HG02798 (cell line): ENCODE data around the gene PMPCA.

Experiments used
- ATAC-seq: cut with Tn5 transposase; IDR thresholded peaks from one replicate; pipeline ENCODE4 v1.9.1; 2021; ENCODE audit warnings: mild to moderate bottlenecking; ENCODE audit not compliant: unreplicated experiment, poor library complexity

PMPCA gene

GRCh38 chr9:136432591-136432990 is 22.1 kb downstream of the PMPCA start:
- ATAC-seq = no peak

GRCh38 chr9:136433043-136433715 is 22.7 kb downstream of the PMPCA start:
- no peak for ATAC-seq

GRCh38 chr9:136433849-136434579 is 23.6 kb downstream of the PMPCA start:
- no peak for ATAC-seq

GRCh38 chr9:136434580-136435169 is 24.2 kb downstream of the PMPCA start:
- no peak for ATAC-seq

GRCh38 chr9:136436055-136436634 is 25.7 kb downstream of the PMPCA start:
- no peak for ATAC-seq

- no peak for ATAC-seq
Observed at GRCh38 chr9:136437430-136437829, 27.0 kb downstream of the PMPCA start.

- ATAC-seq = no peak
Observed at GRCh38 chr9:136437839-136438547, 27.5 kb downstream of the PMPCA start.

- ATAC-seq = peak; percentile 40
Observed at GRCh38 chr9:136438548-136439480, 28.4 kb downstream of the PMPCA start.

GRCh38 chr9:136439481-136440408 is 29.3 kb downstream of the PMPCA start, which contains the start of gene INPP5E:
Gene INPP5E (minus strand): TSS chr9:136439845. CDS start chr9:136439419, 426 bp downstream.
- ATAC-seq = peak; percentile 83

GRCh38 chr9:136441191-136441680 is 30.8 kb downstream of the PMPCA start:
- ATAC-seq = no peak

- ATAC-seq = no peak
Observed at GRCh38 chr9:136441681-136442245, 31.3 kb downstream of the PMPCA start.

GRCh38 chr9:136442265-136442664 is 31.8 kb downstream of the PMPCA start:
- no peak for ATAC-seq

- ATAC-seq = no peak
Observed at GRCh38 chr9:136443087-136443486, 32.6 kb downstream of the PMPCA start.

- ATAC-seq = no peak
Observed at GRCh38 chr9:136443687-136444086, 33.2 kb downstream of the PMPCA start.

- no peak for ATAC-seq
Observed at GRCh38 chr9:136444102-136444501, 33.6 kb downstream of the PMPCA start.

- ATAC-seq = no peak
Observed at GRCh38 chr9:136445799-136446198, 35.3 kb downstream of the PMPCA start.

- no peak for ATAC-seq
Observed at GRCh38 chr9:136447173-136447778, 36.8 kb downstream of the PMPCA start.
